NCI-H128 (cell line): ENCODE measurements around the gene FBXO45.
"Not testable (repeated sequence)": the region's sequence is repeated elsewhere in the genome, so short reads cannot be mapped to it uniquely, and the experiment has no call there.

Source experiments
- DNase-seq: peaks from one replicate; lab custom pipeline; 2025; ENCODE audit not compliant: unreplicated experiment; lab: John Stamatoyannopoulos, UW

Gene FBXO45

GRCh38 chr3:196568246-196569002, at the start of gene FBXO45, which contains the start of gene WDR53:
Gene FBXO45 (plus strand): TSS chr3:196568660. CDS start chr3:196568985, 325 bp downstream.
Gene WDR53 (minus strand): TSS chr3:196568554. CDS start chr3:196561475, 7,079 bp downstream.
- peak; percentile 96 for DNase-seq

GRCh38 chr3:196518966-196519717, 49.3 kb upstream of the FBXO45 start:
- no peak for DNase-seq

DNA sequence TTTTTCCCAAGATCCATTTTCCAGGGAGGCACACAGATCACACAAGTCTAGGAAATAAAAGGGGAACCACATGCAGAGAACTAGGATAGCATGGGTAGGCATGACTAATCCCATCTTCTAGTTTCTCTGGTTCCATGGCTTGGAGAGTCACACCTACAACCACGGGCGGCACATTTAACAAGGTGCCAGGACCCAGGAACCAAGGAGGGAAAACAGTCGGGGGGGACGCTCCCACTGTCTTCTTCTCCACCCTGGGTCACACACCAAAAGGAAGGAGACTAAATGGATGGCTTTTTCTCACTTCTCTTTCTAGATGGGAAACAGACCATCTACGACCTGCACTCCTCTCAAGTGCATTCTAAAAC, 48.8 kb upstream of the FBXO45 start:
- no peak for DNase-seq

GRCh38 chr3:196521291-196521690, 47.2 kb upstream of the FBXO45 start:
- not testable (repeated sequence) for DNase-seq

DNA sequence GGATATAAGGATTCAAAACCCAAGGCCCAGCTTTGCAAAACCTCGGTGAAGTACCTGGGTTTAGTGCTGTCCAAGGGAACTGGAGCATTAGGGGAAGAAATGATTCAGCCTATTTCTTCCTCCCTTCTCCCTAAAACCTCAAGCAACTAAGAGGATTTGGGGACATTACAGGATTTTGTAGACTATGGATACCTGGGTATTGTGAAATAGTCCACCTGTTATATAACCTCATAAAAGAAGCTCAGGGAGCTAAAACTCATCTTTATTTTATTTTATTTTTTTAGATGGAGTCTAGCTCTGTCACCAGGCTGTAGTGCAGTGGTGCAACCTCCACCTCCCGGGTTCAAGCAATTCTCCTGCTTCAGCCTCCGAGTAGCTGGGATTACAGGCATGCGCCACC, 44.6 kb upstream of the FBXO45 start:
- no peak for DNase-seq

DNA sequence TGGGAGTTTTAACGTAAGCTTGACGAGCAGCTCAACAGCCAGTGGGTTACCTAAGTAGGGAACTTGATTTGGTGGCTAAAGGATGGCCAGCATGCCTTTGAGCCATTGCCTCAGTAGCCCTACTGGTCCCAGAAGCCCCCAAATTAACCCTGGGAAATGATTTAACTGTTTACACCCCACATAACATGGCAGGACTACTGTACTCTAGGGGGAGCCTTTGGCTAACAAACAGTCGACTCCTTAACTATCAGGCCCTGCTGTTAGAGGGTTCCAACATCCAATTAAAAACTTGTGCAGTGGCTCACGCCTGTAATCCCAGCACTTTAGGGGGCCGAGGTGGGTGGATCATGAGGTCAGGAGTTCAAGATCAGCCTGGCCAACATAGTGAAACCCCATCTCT, 43.9 kb upstream of the FBXO45 start:
- no peak for DNase-seq

DNA sequence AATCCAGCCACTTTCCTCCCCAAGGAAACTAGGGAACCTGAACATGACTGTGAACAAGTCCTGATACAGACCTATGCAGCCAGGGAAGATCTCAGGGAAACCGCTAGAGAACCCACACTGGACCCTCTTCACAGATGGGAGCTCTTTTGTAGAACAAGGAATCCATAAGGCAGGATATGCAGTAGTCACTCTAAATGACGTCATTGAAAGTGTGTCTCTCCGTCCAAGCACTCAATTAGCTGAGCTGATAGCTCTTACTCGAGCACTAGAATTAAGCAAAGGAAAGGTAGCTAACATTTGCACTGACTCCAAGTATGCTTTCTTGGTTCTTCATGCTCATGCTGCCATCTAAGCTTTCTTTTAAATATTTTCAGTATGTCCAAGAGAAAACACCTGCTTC, 43.3 kb upstream of the FBXO45 start:
- no peak for DNase-seq

GRCh38 chr3:196528639-196529233, 39.7 kb upstream of the FBXO45 start:
- DNase-seq = peak; percentile 60

- no peak for DNase-seq
Measured at GRCh38 chr3:196531418-196531817, 37.0 kb upstream of the FBXO45 start.

DNA sequence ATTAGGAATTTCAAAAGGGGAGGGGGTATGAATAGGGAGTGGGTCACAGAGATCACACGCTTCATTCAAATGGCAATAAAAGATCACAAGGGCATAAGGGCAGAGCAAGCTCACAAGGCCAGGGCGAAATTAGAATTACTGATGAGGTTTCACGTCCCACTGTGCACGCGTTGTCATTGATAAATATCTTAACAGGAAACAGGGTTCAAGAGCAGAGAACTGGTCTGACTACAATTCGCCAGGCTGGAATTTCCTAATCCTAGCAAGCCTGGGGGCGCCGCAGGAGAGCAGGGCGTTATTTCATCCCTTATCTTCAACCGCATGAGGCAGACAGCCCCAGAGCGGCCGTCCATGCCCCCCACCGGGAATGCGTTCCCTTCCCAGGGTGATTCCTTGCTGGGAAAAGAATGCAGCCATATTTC, 35.2 kb upstream of the FBXO45 start:
- DNase-seq = no peak

DNA sequence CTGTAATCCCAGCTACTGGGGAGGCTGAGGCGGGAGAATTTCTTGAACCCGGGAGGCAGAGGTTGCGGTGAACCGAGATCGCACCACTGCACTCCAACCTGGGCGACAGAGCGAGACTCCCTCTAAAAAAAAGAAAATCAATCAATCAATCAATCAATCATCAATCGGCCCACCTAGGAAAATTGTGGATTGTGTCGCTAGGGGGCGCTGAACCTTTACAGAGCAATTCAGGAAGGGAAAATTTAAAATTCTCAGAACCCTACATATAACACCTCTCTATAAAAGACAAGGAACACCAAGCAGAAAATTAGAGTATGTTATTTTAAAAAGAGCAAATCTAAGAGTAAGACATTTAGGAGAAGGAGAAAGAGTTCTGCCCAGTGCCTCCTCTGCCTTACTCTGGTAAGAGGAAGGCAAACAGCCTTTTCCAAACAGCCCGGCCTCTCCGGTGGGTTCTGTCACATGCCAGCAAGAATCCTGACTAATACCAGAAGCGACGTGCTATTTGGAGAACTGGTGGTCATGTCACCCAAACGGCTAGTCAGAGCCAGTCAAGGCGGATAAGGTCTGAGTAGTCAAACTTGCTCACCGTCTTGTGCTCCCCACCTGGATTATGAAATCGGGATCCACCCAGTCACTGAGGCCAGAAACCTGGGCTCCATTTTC, 31.0 kb upstream of the FBXO45 start:
- no peak for DNase-seq

- no peak for DNase-seq
Measured at GRCh38 chr3:196541684-196542445, 26.6 kb upstream of the FBXO45 start.

DNA sequence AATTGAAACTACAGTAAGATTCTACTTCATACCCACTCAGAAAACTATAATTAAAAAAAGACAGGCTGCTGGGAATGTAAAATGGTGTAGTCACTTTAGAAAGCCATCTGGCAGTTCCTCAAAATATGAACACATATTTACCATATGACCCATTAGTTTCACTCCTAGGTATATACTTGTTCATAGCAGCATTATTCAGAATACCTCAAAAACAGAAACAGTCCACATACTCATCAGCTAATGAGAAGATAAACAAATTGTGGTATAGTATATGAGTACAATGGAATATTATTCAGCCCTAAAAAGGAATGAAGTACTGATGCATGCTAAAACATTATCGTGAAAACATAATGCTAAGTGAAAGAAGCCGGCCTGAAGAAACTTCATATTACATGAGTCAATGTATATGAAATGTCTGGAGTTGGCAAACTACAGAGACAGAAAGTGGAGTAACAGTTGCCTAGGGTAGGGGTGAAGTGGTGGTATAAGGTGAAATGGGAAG, 23.9 kb upstream of the FBXO45 start:
- no peak for DNase-seq

GRCh38 chr3:196546537-196546936, 21.9 kb upstream of the FBXO45 start:
- no peak for DNase-seq

DNA sequence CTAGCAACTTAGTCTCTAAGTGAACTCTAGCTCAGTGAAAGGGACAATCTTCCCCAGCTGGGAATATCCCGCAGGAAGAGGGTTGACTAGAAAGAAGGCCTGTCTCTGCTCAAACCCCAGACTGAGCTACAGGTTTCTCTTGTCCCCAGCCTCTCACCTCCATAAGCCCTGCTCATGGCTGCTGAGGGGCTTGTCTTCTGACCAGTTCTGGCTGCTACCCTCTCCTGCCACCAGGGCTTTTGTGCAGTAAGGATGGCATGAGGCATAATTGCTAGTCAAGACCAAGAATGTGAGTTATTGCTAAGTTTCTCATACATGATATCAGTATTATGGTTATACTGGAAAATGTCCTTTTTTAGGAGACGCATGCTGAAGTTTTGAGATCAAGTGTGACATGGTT, 21.4 kb upstream of the FBXO45 start:
- no peak for DNase-seq

GRCh38 chr3:196549312-196549711, 19.1 kb upstream of the FBXO45 start:
- DNase-seq = not testable (repeated sequence)

GRCh38 chr3:196550172-196550571, 18.3 kb upstream of the FBXO45 start:
- not testable (repeated sequence) for DNase-seq

- DNase-seq = no peak
Measured at GRCh38 chr3:196552253-196552652, 16.2 kb upstream of the FBXO45 start.

DNA sequence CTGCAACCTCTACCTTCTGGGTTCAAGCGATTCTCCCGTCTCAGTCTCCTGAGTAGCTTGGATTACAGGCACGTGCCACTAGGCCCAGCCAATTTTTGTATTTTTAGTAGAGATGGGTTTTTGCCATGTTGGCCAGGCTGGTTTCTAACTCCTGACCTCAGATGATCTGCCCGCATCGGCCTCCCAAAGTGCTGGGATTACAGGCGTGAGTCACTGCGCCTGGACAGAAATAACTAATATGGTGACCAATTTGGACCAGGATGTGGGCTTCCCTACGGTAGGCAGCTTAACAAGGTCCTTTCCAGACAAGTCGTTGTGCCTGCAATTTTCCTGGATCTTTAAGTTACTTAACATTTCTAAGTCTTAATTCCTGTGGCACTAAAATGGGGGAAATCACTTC, 14.9 kb upstream of the FBXO45 start:
- no peak for DNase-seq

DNA sequence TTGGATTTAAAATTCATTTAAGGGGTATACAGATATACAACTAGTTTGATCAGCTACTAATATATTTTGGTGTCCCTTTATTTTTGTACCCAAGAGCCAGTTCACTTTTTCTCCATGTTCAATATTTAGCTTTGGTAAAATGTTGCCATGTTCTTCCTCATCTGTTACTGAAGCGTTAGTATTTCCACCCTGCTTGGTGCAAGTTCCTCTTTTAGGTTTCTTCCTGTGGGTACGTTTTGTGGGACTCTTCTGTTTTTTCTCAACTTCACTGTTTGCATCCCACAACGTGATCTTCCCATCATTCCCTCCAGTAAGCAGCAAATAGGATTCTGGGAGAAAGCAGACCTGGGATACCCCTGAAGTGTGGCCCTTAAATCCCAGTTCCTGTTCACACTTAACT, 14.3 kb upstream of the FBXO45 start:
- DNase-seq = no peak
